SU-DHL-6 (cell line): Measurements from ENCODE around the gene THSD7A.
"Not testable (repeated sequence)": the region's sequence is repeated elsewhere in the genome, so short reads cannot be mapped to it uniquely, and the experiment has no call there.

Experiments used
- H2AFZ ChIP-seq: fragments of 200-600 bp; sonication (generic); 2 replicates; pipeline ENCODE4 v1.6.1; 2014; ENCODE audit warnings: low read depth, mild to moderate bottlenecking, moderate library complexity, mixed read lengths, antibody characterized with exemption, low read length; ENCODE audit not compliant: severe bottlenecking
- H3F3A ChIP-seq: fragments of 200-600 bp; shearing (Covaris generic); 2 replicates; pipeline ENCODE4 v1.6.0; 2016; ENCODE audit warnings: antibody characterized with exemption, mild to moderate bottlenecking; ENCODE audit not compliant: insufficient read depth
- H3K27ac ChIP-seq: fragments of 200-600 bp; sonication (generic); 2 replicates; pipeline ENCODE4 v1.5.1; 2016; ENCODE audit warnings: low read depth, mild to moderate bottlenecking, low read length, moderate library complexity, mixed read lengths
- H3K27me3 ChIP-seq: fragments of 200-600 bp; sonication (generic), shearing (Covaris generic); 2 replicates; pipeline ENCODE4 v1.6.0; 2014; ENCODE audit warnings: mild to moderate bottlenecking, low read length
- H3K36me3 ChIP-seq: fragments of 200-600 bp; sonication (generic); 2 replicates; pipeline ENCODE4 v1.6.1; 2014; ENCODE audit warnings: mild to moderate bottlenecking, low read length, mixed read lengths
- H3K4me2 ChIP-seq: fragments of 300-600, 200-600 bp; shearing (Covaris generic), sonication (generic); 2 replicates; pipeline ENCODE4 v1.6.0; 2014; ENCODE audit warnings: low read length, low read depth, mild to moderate bottlenecking; ENCODE audit not compliant: poor library complexity, severe bottlenecking
- H3K4me3 ChIP-seq: fragments of 200-600 bp; sonication (generic); 2 replicates; pipeline ENCODE4 v1.5.1; 2014; ENCODE audit warnings: antibody characterized with exemption, low read length, mild to moderate bottlenecking, mixed read lengths; ENCODE audit not compliant: insufficient read depth, poor library complexity, severe bottlenecking
- H3K79me2 ChIP-seq: fragments of 200-600 bp; sonication (generic); 2 replicates; pipeline ENCODE4 v1.6.1; 2014; ENCODE audit warnings: mild to moderate bottlenecking, low read length, moderate library complexity; ENCODE audit not compliant: insufficient read depth
- H3K9ac ChIP-seq: fragments of 200-600 bp; sonication (generic); 2 replicates; pipeline ENCODE4 v1.7.0; 2014; ENCODE audit warnings: mild to moderate bottlenecking, low read length
- H3K9me2 ChIP-seq: fragments of 200-600 bp; sonication (generic); replicated peaks from 2 replicates; pipeline ENCODE4 v1.6.1; 2014; ENCODE audit warnings: low read length; ENCODE audit not compliant: insufficient read depth
- H3K9me3 ChIP-seq: fragments of 200-600 bp; sonication (generic); 2 replicates; pipeline ENCODE4 v1.6.1; 2014; ENCODE audit warnings: low read length, mixed read lengths; ENCODE audit not compliant: insufficient read depth
- H4K20me1 ChIP-seq: fragments of 200-600 bp; sonication (generic); 2 replicates; pipeline ENCODE4 v1.6.1; 2014; ENCODE audit warnings: low read depth, mild to moderate bottlenecking, antibody characterized with exemption, low read length, moderate library complexity, mixed read lengths
- EZH2phosphoT487 ChIP-seq: fragments of 200-600 bp; sonication (generic), shearing (Covaris generic); conservative IDR thresholded peaks from 2 replicates; pipeline ENCODE4 v1.6.1; 2018; ENCODE audit warnings: mild to moderate bottlenecking, antibody characterized with exemption, low read length, moderate library complexity, mixed read lengths
- TF ChIP-seq, protein P1 (sequence below): fragments of 200-600 bp; sonication (generic); IDR thresholded peaks from one replicate; pipeline ENCODE4 v1.5.1; 2017; ENCODE audit warnings: antibody characterized with exemption, mild to moderate bottlenecking, low read length, moderate library complexity; ENCODE audit not compliant: insufficient read depth, poor library complexity, severe bottlenecking

THSD7A gene

GRCh38 chr7:11447106-11447505, 384.9 kb downstream of the THSD7A start:
- Histone ChIP-seq H3K79me2 (no peaks in the 10 kb centered on the region), H3F3A (no peaks in the 10 kb centered on the region), H3K36me3 (no peaks in the 10 kb centered on the region), H3K27me3 (no peaks in the 10 kb centered on the region), H3K9me3 (no peaks in the 10 kb centered on the region), H4K20me1 (0 out of 2 replicates have a peak, but pooled peaks cover 4% of the 10 kb centered on the region), H3K9ac (no peak overlapping the region), H3K9me2 (no peaks in the 10 kb centered on the region), H3K4me3 (no peak overlapping the region), H3K4me2 (no peak overlapping the region), H2AFZ (no peak overlapping the region), H3K27ac (no peak overlapping the region)
- TF ChIP-seq, protein P1, sequence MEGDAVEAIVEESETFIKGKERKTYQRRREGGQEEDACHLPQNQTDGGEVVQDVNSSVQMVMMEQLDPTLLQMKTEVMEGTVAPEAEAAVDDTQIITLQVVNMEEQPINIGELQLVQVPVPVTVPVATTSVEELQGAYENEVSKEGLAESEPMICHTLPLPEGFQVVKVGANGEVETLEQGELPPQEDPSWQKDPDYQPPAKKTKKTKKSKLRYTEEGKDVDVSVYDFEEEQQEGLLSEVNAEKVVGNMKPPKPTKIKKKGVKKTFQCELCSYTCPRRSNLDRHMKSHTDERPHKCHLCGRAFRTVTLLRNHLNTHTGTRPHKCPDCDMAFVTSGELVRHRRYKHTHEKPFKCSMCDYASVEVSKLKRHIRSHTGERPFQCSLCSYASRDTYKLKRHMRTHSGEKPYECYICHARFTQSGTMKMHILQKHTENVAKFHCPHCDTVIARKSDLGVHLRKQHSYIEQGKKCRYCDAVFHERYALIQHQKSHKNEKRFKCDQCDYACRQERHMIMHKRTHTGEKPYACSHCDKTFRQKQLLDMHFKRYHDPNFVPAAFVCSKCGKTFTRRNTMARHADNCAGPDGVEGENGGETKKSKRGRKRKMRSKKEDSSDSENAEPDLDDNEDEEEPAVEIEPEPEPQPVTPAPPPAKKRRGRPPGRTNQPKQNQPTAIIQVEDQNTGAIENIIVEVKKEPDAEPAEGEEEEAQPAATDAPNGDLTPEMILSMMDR = no peak
- no peak for TF ChIP-seq EZH2phosphoT487

GRCh38 chr7:11443934-11444333, 388.1 kb downstream of the THSD7A start:
- not testable (repeated sequence) for H3K36me3 ChIP-seq, H2AFZ ChIP-seq, H3K9ac ChIP-seq, H3F3A ChIP-seq, H3K4me2 ChIP-seq, H3K9me2 ChIP-seq, H4K20me1 ChIP-seq, H3K27me3 ChIP-seq, H3K27ac ChIP-seq, H3K79me2 ChIP-seq, H3K9me3 ChIP-seq, H3K4me3 ChIP-seq

DNA sequence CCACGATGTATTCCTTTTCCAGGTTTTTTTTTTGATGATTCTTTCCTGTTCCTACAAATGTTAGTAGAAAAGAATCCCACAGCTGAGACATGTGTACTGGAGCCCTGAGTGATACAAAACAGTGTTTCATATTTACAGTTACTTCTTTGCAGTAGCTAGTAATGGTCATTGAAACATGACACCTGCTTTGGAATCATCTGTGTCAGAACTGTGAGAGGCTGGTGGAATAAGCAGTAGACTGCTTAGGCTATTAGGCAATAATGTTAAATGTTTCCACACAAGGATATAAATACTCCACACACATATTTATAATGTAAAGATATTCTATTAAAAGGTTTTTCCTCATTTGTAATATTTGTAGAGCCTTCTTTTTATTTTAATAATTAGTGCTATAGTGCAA, 394.0 kb downstream of the THSD7A start:
- H3K79me2 ChIP-seq = no peaks in the 10 kb centered on the region
- no peaks in the 10 kb centered on the region for H3K36me3 ChIP-seq
- no peak for TF ChIP-seq EZH2phosphoT487
- TF ChIP-seq, protein P1 = no peak
- 0 out of 2 replicates have a peak, but pooled peaks cover 2% of the 10 kb centered on the region for H4K20me1 ChIP-seq
- no peak overlapping the region for H3K4me3 ChIP-seq
- no peaks in the 10 kb centered on the region for H3K9me3 ChIP-seq
- H3K9ac ChIP-seq = no peak overlapping the region
- H3F3A ChIP-seq = no peaks in the 10 kb centered on the region
- no peaks in the 10 kb centered on the region for H3K9me2 ChIP-seq
- no peaks in the 10 kb centered on the region for H3K27me3 ChIP-seq
- H3K27ac ChIP-seq = no peak overlapping the region
- H3K4me2 ChIP-seq = no peak overlapping the region
- H2AFZ ChIP-seq = no peak overlapping the region

GRCh38 chr7:11436773-11437524, 395.0 kb downstream of the THSD7A start:
- H3K27ac ChIP-seq = no peak overlapping the region
- H3K79me2 ChIP-seq = no peaks in the 10 kb centered on the region
- TF ChIP-seq, protein P1 = no peak
- TF ChIP-seq EZH2phosphoT487 = no peak
- no peaks in the 10 kb centered on the region for H3K9me2 ChIP-seq
- H3K27me3 ChIP-seq = no peaks in the 10 kb centered on the region
- no peak overlapping the region for H3K4me3 ChIP-seq
- H3K9ac ChIP-seq = no peak overlapping the region
- no peaks in the 10 kb centered on the region for H4K20me1 ChIP-seq
- H3K36me3 ChIP-seq = no peaks in the 10 kb centered on the region
- H3K9me3 ChIP-seq = no peaks in the 10 kb centered on the region
- no peaks in the 10 kb centered on the region for H3F3A ChIP-seq
- H3K4me2 ChIP-seq = no peak overlapping the region
- H2AFZ ChIP-seq = no peak overlapping the region
